GM19467 (cell line): ENCODE data around the gene TCTN1.
A peak's percentile ranks its signal among the peaks of the same experiment; 100 is the strongest.
"Not testable (repeated sequence)": the region's sequence is repeated elsewhere in the genome, so short reads cannot be mapped to it uniquely, and the experiment has no call there.

ENCODE experiments used
- ATAC-seq: cut with Tn5 transposase; IDR thresholded peaks from one replicate; pipeline ENCODE4 v1.9.1; 2021; ENCODE audit warnings: mild to moderate bottlenecking, moderate library complexity; ENCODE audit not compliant: unreplicated experiment

Gene TCTN1

GRCh38 chr12:110637869-110638441 lies 24.0 kb downstream of the TCTN1 start:
- ATAC-seq: no peak

GRCh38 chr12:110638796-110639195 lies 24.9 kb downstream of the TCTN1 start:
- no peak for ATAC-seq

GRCh38 chr12:110639336-110640141 lies 25.6 kb downstream of the TCTN1 start:
- ATAC-seq: no peak

- no peak for ATAC-seq
Observed at GRCh38 chr12:110640275-110641025, 26.5 kb downstream of the TCTN1 start.

- ATAC-seq: no peak
Observed at GRCh38 chr12:110641521-110641920, 27.6 kb downstream of the TCTN1 start.

GRCh38 chr12:110647631-110648040 lies 33.7 kb downstream of the TCTN1 start:
- no peak for ATAC-seq

- no peak for ATAC-seq
Observed at GRCh38 chr12:110649341-110649847, 35.5 kb downstream of the TCTN1 start.

- not testable (repeated sequence) for ATAC-seq
Observed at GRCh38 chr12:110654238-110654637, 40.3 kb downstream of the TCTN1 start.

- ATAC-seq: no peak
Observed at GRCh38 chr12:110656071-110656655, 42.2 kb downstream of the TCTN1 start.

GRCh38 chr12:110657747-110658146 lies 43.8 kb downstream of the TCTN1 start:
- no peak for ATAC-seq

- ATAC-seq: no peak
Observed at GRCh38 chr12:110658242-110658641, 44.3 kb downstream of the TCTN1 start.

- ATAC-seq: no peak
Observed at GRCh38 chr12:110658878-110659277, 44.9 kb downstream of the TCTN1 start.

GRCh38 chr12:110661337-110661972 lies 47.5 kb downstream of the TCTN1 start:
- ATAC-seq: peak; percentile 82

- ATAC-seq: no peak
Observed at GRCh38 chr12:110666892-110667291, 53.0 kb downstream of the TCTN1 start.

GRCh38 chr12:110667671-110668070 lies 53.7 kb downstream of the TCTN1 start:
- no peak for ATAC-seq

GRCh38 chr12:110668480-110669192 lies 54.7 kb downstream of the TCTN1 start:
- ATAC-seq: no peak

GRCh38 chr12:110669193-110669502 lies 55.2 kb downstream of the TCTN1 start:
- ATAC-seq: no peak

GRCh38 chr12:110670161-110670701 lies 56.3 kb downstream of the TCTN1 start:
- peak; percentile 50 for ATAC-seq

GRCh38 chr12:110676171-110676570 lies 62.2 kb downstream of the TCTN1 start:
- ATAC-seq: no peak
